ENCODE results near the gene PPP2R3B. TPM values are rescaled to one million over a fixed set of nuclear protein-coding genes. Genes with fewer than 3 reads are reported as not detected.
A peak's percentile ranks its signal among the peaks of the same experiment; 100 is the strongest.

Gene PPP2R3B, protein sequence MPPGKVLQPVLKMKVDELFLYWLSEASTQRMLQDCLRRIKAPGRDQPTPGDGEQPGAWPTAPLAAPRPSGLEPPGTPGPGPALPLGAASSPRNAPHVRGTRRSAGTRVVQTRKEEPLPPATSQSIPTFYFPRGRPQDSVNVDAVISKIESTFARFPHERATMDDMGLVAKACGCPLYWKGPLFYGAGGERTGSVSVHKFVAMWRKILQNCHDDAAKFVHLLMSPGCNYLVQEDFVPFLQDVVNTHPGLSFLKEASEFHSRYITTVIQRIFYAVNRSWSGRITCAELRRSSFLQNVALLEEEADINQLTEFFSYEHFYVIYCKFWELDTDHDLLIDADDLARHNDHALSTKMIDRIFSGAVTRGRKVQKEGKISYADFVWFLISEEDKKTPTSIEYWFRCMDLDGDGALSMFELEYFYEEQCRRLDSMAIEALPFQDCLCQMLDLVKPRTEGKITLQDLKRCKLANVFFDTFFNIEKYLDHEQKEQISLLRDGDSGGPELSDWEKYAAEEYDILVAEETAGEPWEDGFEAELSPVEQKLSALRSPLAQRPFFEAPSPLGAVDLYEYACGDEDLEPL
- total RNA-seq (2016; rRNA removed; fragmentation: Illumina TruSeq; extraction: Trizol) (10.2 and 17.0 TPM in 2 replicates), polyA plus RNA-seq (2011; rRNA removed) (21.4 and 26.0 TPM in 2 replicates), polyA minus RNA-seq (2011; rRNA and poly(A)+ RNA removed; ENCODE audit: low replicate concordance) (25.0 and 39.8 TPM in 2 replicates), Bru-seq, nascent RNA (percentile 46 among the genes with signal in this experiment), BruChase-seq, experiment 1, labeled RNA remaining after a 6-hour chase (percentile 56 among the genes with signal in this experiment), BruChase-seq, experiment 2, labeled RNA remaining after a 2-hour chase (percentile 48 among the genes with signal in this experiment)
- 40.0 and 45.6 TPM in 2 replicates for total RNA-seq (2016; cell fraction: cytosol; rRNA removed; fragmentation: Illumina TruSeq; extraction: Trizol; ENCODE audit: low read depth)
- total RNA-seq (2016; cell fraction: insoluble cytoplasmic fraction; rRNA removed; fragmentation: Illumina TruSeq; extraction: Trizol): 9.9 and 18.2 TPM in 2 replicates
- 24.0 and 29.4 TPM in 2 replicates for total RNA-seq (2016; cell fraction: membrane; rRNA removed; fragmentation: Illumina TruSeq; extraction: Trizol)
- total RNA-seq (2016; cell fraction: nucleus; rRNA removed; fragmentation: Illumina TruSeq; extraction: Trizol): 16.8 and 20.3 TPM in 2 replicates
- 12.7 and 19.9 TPM in 2 replicates for polyA plus RNA-seq (2011; cell fraction: cytosol; rRNA removed)
- polyA plus RNA-seq (2011; cell fraction: nucleus; rRNA removed): 123 and 149 TPM in 2 replicates
- polyA plus RNA-seq (2012): 9.5 and 14.7 TPM in 2 replicates
- polyA plus RNA-seq (2016; cell fraction: cytosol; fragmentation: Illumina TruSeq; extraction: Trizol; ENCODE audit: low read depth): 4.1 and 5.7 TPM in 2 replicates
- polyA plus RNA-seq (2016; cell fraction: insoluble cytoplasmic fraction; fragmentation: Illumina TruSeq; extraction: Trizol; ENCODE audit: low read depth): 11.5 and 12.7 TPM in 2 replicates
- polyA plus RNA-seq (2016; cell fraction: membrane; fragmentation: Illumina TruSeq; extraction: Trizol; ENCODE audit: low read depth): 7.1 and 8.7 TPM in 2 replicates
- 43.6 and 49.3 TPM in 2 replicates for polyA plus RNA-seq (2016; cell fraction: nucleus; fragmentation: Illumina TruSeq; extraction: Trizol; ENCODE audit: insufficient read depth, low read depth)
- polyA minus RNA-seq (2011; cell fraction: cytosol; rRNA and poly(A)+ RNA removed): 13.1 and 17.1 TPM in 2 replicates
- polyA minus RNA-seq (2011; cell fraction: nucleus; rRNA and poly(A)+ RNA removed): 23.4 and 29.1 TPM in 2 replicates
- long read RNA-seq, experiment 1, partial matches to known transcripts: 1 of 1 reads
- long read RNA-seq, experiment 1, other reads (novel, unspliced or antisense): 0 of 1 reads
- long read RNA-seq, experiment 2, transcript PPP2R3B-202 (13 exons, 2,151 nt): major isoform, 11 of 45 reads
- long read RNA-seq, experiment 2, partial matches to known transcripts: 7 of 45 reads
- long read RNA-seq, experiment 2, other reads (novel, unspliced or antisense): 27 of 45 reads

DNA sequence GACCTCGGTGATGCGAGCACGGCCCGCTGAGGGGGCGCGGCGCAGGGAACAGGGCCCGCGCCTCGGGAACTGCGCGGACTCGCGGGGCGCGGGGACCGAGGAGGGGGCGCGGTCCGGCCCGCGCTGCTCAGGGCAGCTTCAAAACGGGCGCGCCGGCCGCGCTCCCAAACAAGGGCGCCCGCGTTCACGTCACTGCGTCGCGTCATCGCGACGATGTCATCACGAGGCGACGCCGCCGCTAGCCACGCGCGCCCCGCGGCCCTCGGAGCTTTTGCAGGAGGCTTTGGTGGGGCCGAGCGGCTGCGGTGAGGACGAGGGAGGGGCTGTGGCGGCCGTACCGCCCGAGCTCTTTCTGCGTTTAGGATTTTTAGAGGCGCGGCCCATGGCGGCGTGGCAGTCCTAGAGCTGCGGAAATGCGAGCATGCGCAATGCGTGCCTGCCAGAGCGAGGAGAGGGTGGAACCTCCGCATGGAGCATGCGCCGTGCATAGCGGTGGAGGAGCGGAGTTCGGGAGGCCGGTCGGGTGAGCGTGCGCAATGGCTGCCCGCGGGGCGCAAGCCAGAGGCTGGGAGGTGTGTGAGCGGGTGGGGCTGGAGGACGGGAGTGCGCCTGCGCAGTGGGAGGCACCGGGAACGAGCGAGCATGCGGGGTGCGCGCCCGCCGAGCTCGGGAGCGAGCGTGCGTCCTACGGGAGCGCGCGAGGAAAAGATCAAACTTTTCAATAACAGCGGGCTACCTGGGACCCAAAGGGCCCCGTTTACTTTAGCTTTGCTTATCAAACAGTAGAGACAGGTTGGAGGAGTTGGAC is at the start of gene PPP2R3B:
PPP2R3B (minus strand) TSS at position 140 of the 808 bp plus-strand sequence. CDS start 216 bp downstream, outside the sequence.
- in situ Hi-C loops (cut with HindIII; ENCODE audit: extremely low pct_ligation_motif_present, low pct_unique_long_range_greater_than_20kb) (no loop called here), intact Hi-C loops (cut with micrococcal nuclease; ENCODE audit: unreplicated experiment) (no loop called here)
- Histone ChIP-seq H3K36me3 (replicated peaks in 1 of 2; ENCODE audit: control insufficient read depth in 1 of 2, insufficient read depth in 2 of 2, low read length in 2 of 2) (no peaks in the 10 kb centered on the region), H3K9ac (ENCODE audit: insufficient read depth, low read depth, low read length) (peak within 1 kb of the TSS; percentile 100), H3K4me3 (replicated peaks in 1 of 3; ENCODE audit: insufficient read depth in 1 of 3, low read depth in 2 of 3, low read length in 3 of 3) (peak within 1 kb of the TSS; percentile 79 to 94 (median 92)), H2AFZ (ENCODE audit: low read length) (peak within 1 kb of the TSS; percentile 83), H4K20me1 (ENCODE audit: insufficient read depth, low read length) (no peaks in the 10 kb centered on the region), H3K27ac (ENCODE audit: extremely low read length, insufficient read depth, low read length) (peak within 1 kb of the TSS; percentile 99), H3K79me2 (ENCODE audit: insufficient read depth, low read length) (no peaks in the 10 kb centered on the region), H3K27me3 (ENCODE audit: control insufficient read depth in 1 of 2, insufficient read depth in 2 of 2, low read length in 2 of 2) (no peaks in the 10 kb centered on the region), H3K9me3 (ENCODE audit: low read length) (no peaks in the 10 kb centered on the region), H3K4me1 (ENCODE audit: insufficient read depth, low read length) (peaks cover 21% of the 10 kb centered on the region), H3K4me2 (ENCODE audit: low read depth, low read length) (peak within 1 kb of the TSS; percentile 87)
- 1% methylated on average over 15 of the region's 102 CpGs for WGBS (ENCODE audit: low lambda C conversion rate)
- ChIA-PET POLR2A (no interaction called here), CTCF (ENCODE audit: low intra/inter-chr PET ratio, low total read pairs) (no interaction called here)
- DNase-seq (ENCODE audit: low spot score) (peak; percentile 93), FAIRE-seq (peak; percentile 91), ATAC-seq (peak; percentile 92)
- BruUV-seq (replicated peaks): TSS peak; percentile 81
- TF ChIP-seq ZNF331 (CRISPR knock-in tag; IDR thresholded peaks at IDR 0.05) (peak; percentile 34; the same call in 1 of the 2 replicates), SATB2 (CRISPR knock-in tag; IDR thresholded peaks at IDR 0.05) (0 out of 2 replicates have a peak, but pooled peaks have one; percentile 26), RARA (CRISPR knock-in tag; IDR thresholded peaks at IDR 0.05) (no peak; the same call in 1 of the 2 replicates), ZNF615 (CRISPR knock-in tag; IDR thresholded peaks at IDR 0.05; ENCODE audit: borderline replicate concordance) (no peak), NR2F6 (IDR thresholded peaks at IDR 0.05) (no peak), NR2F6 (CRISPR knock-in tag; IDR thresholded peaks at IDR 0.05) (0 out of 2 replicates have a peak, but pooled peaks have one; percentile 42)
- TF ChIP-seq, protein P1, sequence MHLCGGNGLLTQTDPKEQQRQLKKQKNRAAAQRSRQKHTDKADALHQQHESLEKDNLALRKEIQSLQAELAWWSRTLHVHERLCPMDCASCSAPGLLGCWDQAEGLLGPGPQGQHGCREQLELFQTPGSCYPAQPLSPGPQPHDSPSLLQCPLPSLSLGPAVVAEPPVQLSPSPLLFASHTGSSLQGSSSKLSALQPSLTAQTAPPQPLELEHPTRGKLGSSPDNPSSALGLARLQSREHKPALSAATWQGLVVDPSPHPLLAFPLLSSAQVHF (CRISPR knock-in tag; IDR thresholded peaks at IDR 0.05): peak; percentile 83
- TF ChIP-seq, protein P2, sequence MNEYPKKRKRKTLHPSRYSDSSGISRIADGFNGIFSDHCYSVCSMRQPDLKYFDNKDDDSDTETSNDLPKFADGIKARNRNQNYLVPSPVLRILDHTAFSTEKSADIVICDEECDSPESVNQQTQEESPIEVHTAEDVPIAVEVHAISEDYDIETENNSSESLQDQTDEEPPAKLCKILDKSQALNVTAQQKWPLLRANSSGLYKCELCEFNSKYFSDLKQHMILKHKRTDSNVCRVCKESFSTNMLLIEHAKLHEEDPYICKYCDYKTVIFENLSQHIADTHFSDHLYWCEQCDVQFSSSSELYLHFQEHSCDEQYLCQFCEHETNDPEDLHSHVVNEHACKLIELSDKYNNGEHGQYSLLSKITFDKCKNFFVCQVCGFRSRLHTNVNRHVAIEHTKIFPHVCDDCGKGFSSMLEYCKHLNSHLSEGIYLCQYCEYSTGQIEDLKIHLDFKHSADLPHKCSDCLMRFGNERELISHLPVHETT (CRISPR knock-in tag; conservative IDR thresholded peaks at IDR 0.05): peak; percentile 68; the same call in 1 of the 2 replicates
- TF ChIP-seq, protein P3, sequence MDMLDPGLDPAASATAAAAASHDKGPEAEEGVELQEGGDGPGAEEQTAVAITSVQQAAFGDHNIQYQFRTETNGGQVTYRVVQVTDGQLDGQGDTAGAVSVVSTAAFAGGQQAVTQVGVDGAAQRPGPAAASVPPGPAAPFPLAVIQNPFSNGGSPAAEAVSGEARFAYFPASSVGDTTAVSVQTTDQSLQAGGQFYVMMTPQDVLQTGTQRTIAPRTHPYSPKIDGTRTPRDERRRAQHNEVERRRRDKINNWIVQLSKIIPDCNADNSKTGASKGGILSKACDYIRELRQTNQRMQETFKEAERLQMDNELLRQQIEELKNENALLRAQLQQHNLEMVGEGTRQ (IDR thresholded peaks at IDR 0.05; ENCODE audit: low read depth, low read length): no peak
- TF ChIP-seq, protein P3 (CRISPR knock-in tag; IDR thresholded peaks at IDR 0.05; ENCODE audit: borderline replicate concordance): peak; percentile 54; the same call in 1 of the 2 replicates

All from HepG2 (cell line).